HEK293 (cell line): ENCODE data around the gene GAS1.
A peak's percentile ranks its signal among the peaks of the same experiment; 100 is the strongest.

ENCODE experiments used
- AEBP2 ChIP-seq: fragments of 450-650 bp; formaldehyde crosslinking; IDR thresholded peaks from 2 replicates; pipeline ENCODE4 v1.5.1; 2016; ENCODE audit warnings: missing biosample characterization, missing genetic modification characterization, borderline replicate concordance
- OSR2 ChIP-seq: fragments of 450-650 bp; formaldehyde crosslinking; IDR thresholded peaks from 2 replicates; pipeline ENCODE4 v1.5.1; 2016; ENCODE audit warnings: missing biosample characterization, missing genetic modification characterization
- REPIN1 ChIP-seq: fragments of 450-650 bp; formaldehyde crosslinking; IDR thresholded peaks from 2 replicates; pipeline ENCODE4 v1.5.1; 2017; ENCODE audit warnings: missing biosample characterization, missing genetic modification characterization, low read depth
- REST ChIP-seq: fragments of 450-650 bp; formaldehyde crosslinking; IDR thresholded peaks from 2 replicates; pipeline ENCODE4 v1.5.1; 2016; ENCODE audit warnings: missing biosample characterization, missing genetic modification characterization
- SCRT1 ChIP-seq: fragments of 450-650 bp; formaldehyde crosslinking; IDR thresholded peaks from 2 replicates; pipeline ENCODE4 v1.5.1; 2016; ENCODE audit warnings: missing biosample characterization, missing genetic modification characterization, borderline replicate concordance
- TRIM28 ChIP-seq: IDR thresholded peaks from 2 replicates; pipeline ENCODE4 v1.6.1; 2011; ENCODE audit warnings: low read length, control low read depth, borderline replicate concordance
- YY1 ChIP-seq: fragments of 450-650 bp; formaldehyde crosslinking; IDR thresholded peaks from 2 replicates; pipeline ENCODE4 v1.5.1; 2018; ENCODE audit warnings: missing biosample characterization, missing genetic modification characterization
- ZBTB21 ChIP-seq: fragments of 450-650 bp; formaldehyde crosslinking; IDR thresholded peaks from 2 replicates; pipeline ENCODE4 v1.5.1; 2017; ENCODE audit warnings: missing biosample characterization, missing genetic modification characterization
- ZNF140 ChIP-seq: fragments of 450-650 bp; formaldehyde crosslinking; IDR thresholded peaks from 2 replicates; pipeline ENCODE4 v1.5.1; 2016; ENCODE audit warnings: missing biosample characterization, missing genetic modification characterization
- ZNF16 ChIP-seq: fragments of 450-650 bp; formaldehyde crosslinking; IDR thresholded peaks from 2 replicates; pipeline ENCODE4 v1.5.1; 2016; ENCODE audit warnings: low read depth, missing biosample characterization, missing genetic modification characterization
- ZNF324 ChIP-seq: fragments of 450-650 bp; formaldehyde crosslinking; IDR thresholded peaks from 2 replicates; pipeline ENCODE4 v1.5.1; 2016; ENCODE audit warnings: missing biosample characterization, missing genetic modification characterization
- ZNF335 ChIP-seq: fragments of 450-650 bp; formaldehyde crosslinking; conservative IDR thresholded peaks from 2 replicates; pipeline ENCODE4 v1.5.1; 2016; ENCODE audit warnings: missing biosample characterization, missing genetic modification characterization
- ZNF501 ChIP-seq: fragments of 450-650 bp; formaldehyde crosslinking; IDR thresholded peaks from 2 replicates; pipeline ENCODE4 v1.5.1; 2016; ENCODE audit warnings: missing biosample characterization, missing genetic modification characterization
- ZNF530 ChIP-seq: fragments of 450-650 bp; formaldehyde crosslinking; IDR thresholded peaks from 2 replicates; pipeline ENCODE4 v1.5.1; 2016; ENCODE audit warnings: low read depth, missing biosample characterization, missing genetic modification characterization
- ZNF544 ChIP-seq: fragments of 450-650 bp; formaldehyde crosslinking; IDR thresholded peaks from 2 replicates; pipeline ENCODE4 v1.5.0; 2017; ENCODE audit warnings: missing biosample characterization, missing genetic modification characterization
- ZNF558 ChIP-seq: fragments of 450-650 bp; formaldehyde crosslinking; IDR thresholded peaks from 2 replicates; pipeline ENCODE4 v1.5.1; 2016; ENCODE audit warnings: missing biosample characterization, missing genetic modification characterization
- ZNF571 ChIP-seq: fragments of 450-650 bp; formaldehyde crosslinking; IDR thresholded peaks from 2 replicates; pipeline ENCODE4 v1.5.0; 2017; ENCODE audit warnings: missing biosample characterization, missing genetic modification characterization
- ZNF600 ChIP-seq: fragments of 450-650 bp; formaldehyde crosslinking; IDR thresholded peaks from 2 replicates; pipeline ENCODE4 v1.5.1; 2016; ENCODE audit warnings: missing biosample characterization, missing genetic modification characterization
- ZNF645 ChIP-seq: fragments of 450-650 bp; formaldehyde crosslinking; IDR thresholded peaks from 2 replicates; pipeline ENCODE4; 2016; ENCODE audit warnings: missing biosample characterization, missing genetic modification characterization
- ZNF660 ChIP-seq: fragments of 450-650 bp; IDR thresholded peaks from 2 replicates; pipeline ENCODE4 v1.5.1; 2018; ENCODE audit warnings: missing biosample characterization, mild to moderate bottlenecking, missing genetic modification characterization
- ZNF664 ChIP-seq: fragments of 450-650 bp; formaldehyde crosslinking; IDR thresholded peaks from 2 replicates; pipeline ENCODE4 v1.5.1; 2016; ENCODE audit warnings: missing biosample characterization, missing genetic modification characterization
- ZNF777 ChIP-seq: fragments of 450-650 bp; formaldehyde crosslinking; IDR thresholded peaks from 2 replicates; pipeline ENCODE4 v1.5.1; 2017; ENCODE audit warnings: missing biosample characterization, missing genetic modification characterization, borderline replicate concordance
- ZNF785 ChIP-seq: fragments of 450-650 bp; formaldehyde crosslinking; IDR thresholded peaks from 2 replicates; pipeline ENCODE4 v1.5.1; 2016; ENCODE audit warnings: missing biosample characterization, missing genetic modification characterization
- ZXDB ChIP-seq: fragments of 450-650 bp; formaldehyde crosslinking; IDR thresholded peaks from 2 replicates; pipeline ENCODE4 v1.5.1; 2016; ENCODE audit warnings: missing biosample characterization, missing genetic modification characterization
- TF ChIP-seq, protein P1 (sequence below): fragments of 450-650 bp; formaldehyde crosslinking; IDR thresholded peaks from 2 replicates; pipeline ENCODE4 v1.5.1; 2016; ENCODE audit warnings: missing biosample characterization, missing genetic modification characterization
- TF ChIP-seq, protein P2 (sequence below): fragments of 450-650 bp; IDR thresholded peaks from 2 replicates; pipeline ENCODE4 v1.5.1; 2018; ENCODE audit warnings: missing biosample characterization, mild to moderate bottlenecking, missing genetic modification characterization
- TF ChIP-seq, protein P3 (sequence below): fragments of 450-650 bp; formaldehyde crosslinking; IDR thresholded peaks from 2 replicates; pipeline ENCODE4 v1.5.1; 2016; ENCODE audit warnings: missing biosample characterization, missing genetic modification characterization
- TF ChIP-seq, protein P4 (sequence below): fragments of 450-650 bp; formaldehyde crosslinking; IDR thresholded peaks from 2 replicates; pipeline ENCODE4 v1.5.1; 2016; ENCODE audit warnings: missing biosample characterization, missing genetic modification characterization

GAS1 gene

DNA sequence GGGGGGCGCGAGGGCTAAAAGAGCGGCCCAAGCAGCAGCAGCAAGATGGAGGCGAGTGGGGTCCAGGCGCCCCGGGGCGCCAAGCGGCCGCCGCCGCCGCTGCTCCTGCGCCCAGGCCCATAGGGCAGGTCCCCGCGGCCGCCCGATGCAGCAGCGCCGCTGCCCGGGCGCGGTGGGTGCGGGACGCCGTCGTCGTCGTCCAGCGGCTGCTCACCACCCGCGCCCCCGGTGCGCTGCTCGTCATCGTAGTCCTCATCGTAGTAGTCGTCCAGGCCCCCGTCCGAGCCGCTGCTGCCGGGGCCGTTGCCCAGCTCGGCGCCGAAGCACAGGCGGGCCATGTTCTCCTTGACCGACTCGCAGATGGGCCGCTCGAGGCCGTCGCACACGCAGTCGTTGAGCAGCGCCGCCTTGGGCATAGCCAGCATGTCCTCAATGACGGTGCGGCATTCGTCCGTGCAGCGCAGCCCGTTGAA is 1.5 kb downstream of the GAS1 start (continued):
- no peak for TF ChIP-seq AEBP2 (tag by site-specific recombination)
- TF ChIP-seq ZNF785 (tag by site-specific recombination): 0 out of 2 replicates have a peak, but pooled peaks have one; percentile 34
- TF ChIP-seq, protein P1, sequence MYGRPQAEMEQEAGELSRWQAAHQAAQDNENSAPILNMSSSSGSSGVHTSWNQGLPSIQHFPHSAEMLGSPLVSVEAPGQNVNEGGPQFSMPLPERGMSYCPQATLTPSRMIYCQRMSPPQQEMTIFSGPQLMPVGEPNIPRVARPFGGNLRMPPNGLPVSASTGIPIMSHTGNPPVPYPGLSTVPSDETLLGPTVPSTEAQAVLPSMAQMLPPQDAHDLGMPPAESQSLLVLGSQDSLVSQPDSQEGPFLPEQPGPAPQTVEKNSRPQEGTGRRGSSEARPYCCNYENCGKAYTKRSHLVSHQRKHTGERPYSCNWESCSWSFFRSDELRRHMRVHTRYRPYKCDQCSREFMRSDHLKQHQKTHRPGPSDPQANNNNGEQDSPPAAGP (tag by site-specific recombination): peak; percentile 52; the same call in 1 of the 2 replicates
- no peak for TF ChIP-seq ZNF664
- TF ChIP-seq, protein P2, sequence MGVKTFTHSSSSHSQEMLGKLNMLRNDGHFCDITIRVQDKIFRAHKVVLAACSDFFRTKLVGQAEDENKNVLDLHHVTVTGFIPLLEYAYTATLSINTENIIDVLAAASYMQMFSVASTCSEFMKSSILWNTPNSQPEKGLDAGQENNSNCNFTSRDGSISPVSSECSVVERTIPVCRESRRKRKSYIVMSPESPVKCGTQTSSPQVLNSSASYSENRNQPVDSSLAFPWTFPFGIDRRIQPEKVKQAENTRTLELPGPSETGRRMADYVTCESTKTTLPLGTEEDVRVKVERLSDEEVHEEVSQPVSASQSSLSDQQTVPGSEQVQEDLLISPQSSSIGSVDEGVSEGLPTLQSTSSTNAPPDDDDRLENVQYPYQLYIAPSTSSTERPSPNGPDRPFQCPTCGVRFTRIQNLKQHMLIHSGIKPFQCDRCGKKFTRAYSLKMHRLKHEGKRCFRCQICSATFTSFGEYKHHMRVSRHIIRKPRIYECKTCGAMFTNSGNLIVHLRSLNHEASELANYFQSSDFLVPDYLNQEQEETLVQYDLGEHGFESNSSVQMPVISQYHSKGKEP (tag by site-specific recombination): no peak
- 0 out of 2 replicates have a peak, but pooled peaks have one; percentile 25 for TF ChIP-seq ZNF501 (tag by site-specific recombination)
- TF ChIP-seq ZNF544 (tag by site-specific recombination): no peak
- TF ChIP-seq ZNF645 (tag by site-specific recombination): 0 out of 2 replicates have a peak, but pooled peaks have one; percentile 50
- TF ChIP-seq SCRT1 (tag by site-specific recombination): no peak
- TF ChIP-seq ZNF324 (tag by site-specific recombination): no peak
- TF ChIP-seq ZNF600: peak; percentile 38
- TF ChIP-seq REST (tag by site-specific recombination): 0 out of 2 replicates have a peak, but pooled peaks have one; percentile 24
- TF ChIP-seq, protein P3, sequence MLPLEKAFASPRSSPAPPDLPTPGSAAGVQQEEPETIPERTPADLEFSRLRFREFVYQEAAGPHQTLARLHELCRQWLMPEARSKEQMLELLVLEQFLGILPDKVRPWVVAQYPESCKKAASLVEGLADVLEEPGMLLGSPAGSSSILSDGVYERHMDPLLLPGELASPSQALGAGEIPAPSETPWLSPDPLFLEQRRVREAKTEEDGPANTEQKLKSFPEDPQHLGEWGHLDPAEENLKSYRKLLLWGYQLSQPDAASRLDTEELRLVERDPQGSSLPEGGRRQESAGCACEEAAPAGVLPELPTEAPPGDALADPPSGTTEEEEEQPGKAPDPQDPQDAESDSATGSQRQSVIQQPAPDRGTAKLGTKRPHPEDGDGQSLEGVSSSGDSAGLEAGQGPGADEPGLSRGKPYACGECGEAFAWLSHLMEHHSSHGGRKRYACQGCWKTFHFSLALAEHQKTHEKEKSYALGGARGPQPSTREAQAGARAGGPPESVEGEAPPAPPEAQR (tag by site-specific recombination): no peak
- 0 out of 2 replicates have a peak, but pooled peaks have one; percentile 48 for TF ChIP-seq ZXDB (tag by site-specific recombination)
- TF ChIP-seq ZNF558 (tag by site-specific recombination): no peak
- peak; percentile 76 for TF ChIP-seq ZNF777
- no peak for TF ChIP-seq ZNF16
- TF ChIP-seq ZBTB21 (tag by site-specific recombination): no peak
- no peak for TF ChIP-seq REPIN1 (tag by site-specific recombination)
- TF ChIP-seq ZNF571 (tag by site-specific recombination): no peak
- TF ChIP-seq YY1 (tag by site-specific recombination): peak; percentile 44
- TF ChIP-seq ZNF530: no peak
- TF ChIP-seq, protein P4, sequence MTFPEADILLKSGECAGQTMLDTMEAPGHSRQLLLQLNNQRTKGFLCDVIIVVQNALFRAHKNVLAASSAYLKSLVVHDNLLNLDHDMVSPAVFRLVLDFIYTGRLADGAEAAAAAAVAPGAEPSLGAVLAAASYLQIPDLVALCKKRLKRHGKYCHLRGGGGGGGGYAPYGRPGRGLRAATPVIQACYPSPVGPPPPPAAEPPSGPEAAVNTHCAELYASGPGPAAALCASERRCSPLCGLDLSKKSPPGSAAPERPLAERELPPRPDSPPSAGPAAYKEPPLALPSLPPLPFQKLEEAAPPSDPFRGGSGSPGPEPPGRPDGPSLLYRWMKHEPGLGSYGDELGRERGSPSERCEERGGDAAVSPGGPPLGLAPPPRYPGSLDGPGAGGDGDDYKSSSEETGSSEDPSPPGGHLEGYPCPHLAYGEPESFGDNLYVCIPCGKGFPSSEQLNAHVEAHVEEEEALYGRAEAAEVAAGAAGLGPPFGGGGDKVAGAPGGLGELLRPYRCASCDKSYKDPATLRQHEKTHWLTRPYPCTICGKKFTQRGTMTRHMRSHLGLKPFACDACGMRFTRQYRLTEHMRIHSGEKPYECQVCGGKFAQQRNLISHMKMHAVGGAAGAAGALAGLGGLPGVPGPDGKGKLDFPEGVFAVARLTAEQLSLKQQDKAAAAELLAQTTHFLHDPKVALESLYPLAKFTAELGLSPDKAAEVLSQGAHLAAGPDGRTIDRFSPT (tag by site-specific recombination): 0 out of 2 replicates have a peak, but pooled peaks have one; percentile 33
- peak; percentile 18; the same call in 1 of the 2 replicates for TF ChIP-seq TRIM28
- TF ChIP-seq ZNF140 (tag by site-specific recombination): no peak
- no peak for TF ChIP-seq OSR2 (tag by site-specific recombination)
- TF ChIP-seq ZNF660 (tag by site-specific recombination): peak; percentile 58; the same call in 1 of the 2 replicates
- peak; percentile 78 for TF ChIP-seq ZNF335 (tag by site-specific recombination)
